Measurements from ENCODE around the gene ABHD14A.

GRCh38 chr3:51949121-51949520 is 25.7 kb upstream of the ABHD14A start:
- TF ChIP-seq CTCF (IDR thresholded peaks at IDR 0.05) (no peak), POLR2A (IDR thresholded peaks at IDR 0.05) (no peak)
